HFF-Myc (cell line): ENCODE measurements around the gene STRA8.
A peak's percentile ranks its signal among the peaks of the same experiment; 100 is the strongest.

Source experiments
- DNase-seq: peaks from one replicate; pipeline ENCODE4 v3.0.0-alpha.2; 2011; ENCODE audit warnings: low read depth; ENCODE audit errors: extremely low read depth
- H3K4me3 ChIP-seq: replicated peaks from 2 replicates; pipeline ENCODE4 v1.5.1; 2011; ENCODE audit warnings: low read depth, mild to moderate bottlenecking, control low read depth, low read length
- TF ChIP-seq, protein P1 (sequence below): IDR thresholded peaks from 2 replicates; pipeline ENCODE4 v1.5.1; 2012; ENCODE audit warnings: mild to moderate bottlenecking, low read depth, low read length, control low read depth; ENCODE audit errors: missing control alignments

Gene STRA8

DNA sequence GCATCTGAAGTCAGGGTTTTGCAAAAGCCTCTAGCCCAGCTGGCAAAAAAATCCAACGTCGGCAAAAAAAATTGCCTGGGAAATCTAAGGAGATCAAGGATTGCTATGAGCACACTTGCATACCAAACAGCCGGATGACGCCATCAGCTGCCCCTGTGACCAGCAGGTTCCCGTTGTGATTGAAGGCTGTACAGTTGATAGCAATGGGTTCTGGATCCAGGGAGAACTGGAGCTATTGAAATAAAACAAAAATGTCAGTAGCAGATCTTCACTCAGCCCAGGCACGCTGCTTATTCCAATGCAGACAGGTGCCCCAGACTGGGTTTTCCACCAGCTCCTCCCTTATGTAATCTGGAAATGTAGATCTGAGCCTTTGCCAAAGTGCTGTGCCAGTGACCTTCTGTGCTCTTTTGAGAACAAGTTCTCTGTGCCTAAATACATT is 44.4 kb upstream of the STRA8 start:
- TF ChIP-seq, protein P1, sequence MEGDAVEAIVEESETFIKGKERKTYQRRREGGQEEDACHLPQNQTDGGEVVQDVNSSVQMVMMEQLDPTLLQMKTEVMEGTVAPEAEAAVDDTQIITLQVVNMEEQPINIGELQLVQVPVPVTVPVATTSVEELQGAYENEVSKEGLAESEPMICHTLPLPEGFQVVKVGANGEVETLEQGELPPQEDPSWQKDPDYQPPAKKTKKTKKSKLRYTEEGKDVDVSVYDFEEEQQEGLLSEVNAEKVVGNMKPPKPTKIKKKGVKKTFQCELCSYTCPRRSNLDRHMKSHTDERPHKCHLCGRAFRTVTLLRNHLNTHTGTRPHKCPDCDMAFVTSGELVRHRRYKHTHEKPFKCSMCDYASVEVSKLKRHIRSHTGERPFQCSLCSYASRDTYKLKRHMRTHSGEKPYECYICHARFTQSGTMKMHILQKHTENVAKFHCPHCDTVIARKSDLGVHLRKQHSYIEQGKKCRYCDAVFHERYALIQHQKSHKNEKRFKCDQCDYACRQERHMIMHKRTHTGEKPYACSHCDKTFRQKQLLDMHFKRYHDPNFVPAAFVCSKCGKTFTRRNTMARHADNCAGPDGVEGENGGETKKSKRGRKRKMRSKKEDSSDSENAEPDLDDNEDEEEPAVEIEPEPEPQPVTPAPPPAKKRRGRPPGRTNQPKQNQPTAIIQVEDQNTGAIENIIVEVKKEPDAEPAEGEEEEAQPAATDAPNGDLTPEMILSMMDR: no peak
- no peak for DNase-seq
- H3K4me3 ChIP-seq: no peak overlapping the region

DNA sequence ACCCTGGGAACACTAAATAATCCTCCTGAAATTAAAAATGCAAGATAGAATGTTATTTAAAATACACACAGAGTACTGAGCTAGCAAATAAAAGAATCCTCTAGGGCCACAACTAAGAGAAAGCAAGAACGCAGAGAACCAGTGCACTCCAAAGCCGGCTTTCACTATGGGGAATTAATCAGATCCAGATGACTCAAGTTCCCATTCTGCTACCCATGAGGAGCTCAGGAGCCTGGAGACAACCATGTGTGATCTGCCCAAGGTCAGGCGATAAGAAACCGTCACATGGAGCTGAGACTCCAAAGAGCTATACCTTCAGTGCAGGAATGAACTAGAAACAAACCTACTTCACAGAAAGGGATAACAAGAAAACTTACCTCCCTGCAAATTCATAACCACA is 43.7 kb upstream of the STRA8 start:
- H3K4me3 ChIP-seq: no peak overlapping the region
- peak; percentile 68 for DNase-seq
- TF ChIP-seq, protein P1: no peak

DNA sequence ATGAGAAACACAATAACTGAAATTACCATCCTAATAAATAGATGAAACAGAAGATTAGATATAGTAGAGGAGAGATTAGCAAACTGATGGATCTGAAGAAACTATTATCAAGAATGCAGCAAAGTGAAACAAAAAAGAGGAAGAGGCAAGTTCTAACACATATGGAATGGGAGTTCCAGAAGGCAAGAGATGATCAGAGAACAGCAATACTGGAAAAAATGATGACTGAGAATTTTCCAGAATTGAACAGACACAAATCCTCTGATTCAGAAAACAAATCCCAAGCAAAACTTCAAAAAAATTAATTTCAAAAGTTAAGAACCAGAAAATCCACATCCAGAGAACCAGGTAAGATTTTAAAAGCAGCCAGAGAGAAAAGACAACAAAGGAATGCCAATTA is 42.9 kb upstream of the STRA8 start:
- no peak for DNase-seq
- TF ChIP-seq, protein P1: no peak
- H3K4me3 ChIP-seq: no peak overlapping the region

DNA sequence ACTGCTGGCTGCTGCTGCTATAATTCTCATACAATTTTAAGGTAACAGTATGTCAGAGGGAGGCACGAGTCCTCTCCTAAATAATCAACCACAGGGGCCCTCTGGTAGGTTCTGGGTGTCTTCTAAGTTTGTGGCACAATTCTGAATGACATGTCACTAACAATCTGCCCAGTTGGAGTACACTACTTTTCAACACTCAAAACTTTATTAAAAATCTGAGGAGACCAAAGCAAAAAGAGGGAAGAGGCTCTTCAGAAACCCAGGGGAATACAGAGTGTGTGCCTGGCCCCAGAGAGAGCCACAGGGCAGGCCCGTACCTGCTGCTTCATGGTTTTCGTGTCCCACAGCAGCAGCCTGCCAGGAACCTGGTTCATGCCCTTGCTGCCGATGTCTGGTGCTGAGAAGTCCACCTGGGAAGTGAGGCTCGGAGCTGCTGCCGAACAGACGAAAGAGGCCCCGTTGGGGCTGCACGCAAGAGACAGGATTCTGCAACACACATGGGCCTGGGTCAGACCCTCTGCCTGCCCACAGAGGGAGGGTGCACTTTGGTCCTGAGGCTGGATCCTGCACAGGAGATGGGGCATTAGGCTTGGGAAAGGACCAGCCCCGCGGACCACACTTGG is 40.6 kb upstream of the STRA8 start:
- DNase-seq: no peak
- TF ChIP-seq, protein P1: no peak
- no peak overlapping the region for H3K4me3 ChIP-seq

DNA sequence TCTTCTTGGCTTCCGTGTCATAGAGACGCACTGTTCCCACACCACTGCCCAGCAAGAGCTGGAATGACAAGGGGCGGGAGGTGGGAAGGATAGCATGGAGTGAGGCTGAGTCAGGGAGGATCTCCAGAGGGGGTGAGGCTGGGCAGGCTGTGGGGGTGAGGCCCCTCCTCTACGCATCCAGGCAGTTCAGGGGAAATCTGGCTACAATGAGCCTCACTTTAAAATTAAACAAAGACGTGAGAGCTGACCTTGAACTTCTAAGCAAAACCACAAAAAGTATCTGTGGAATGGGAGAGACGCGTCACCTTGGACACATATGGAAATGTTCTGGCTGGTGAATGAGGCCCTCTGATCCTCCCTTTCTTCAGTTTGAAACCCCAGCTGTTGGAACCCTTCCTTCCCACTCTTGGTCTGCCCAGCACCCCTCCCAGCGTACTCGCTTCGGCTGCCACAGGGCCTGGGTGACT is 40.0 kb upstream of the STRA8 start:
- H3K4me3 ChIP-seq: no peak overlapping the region
- peak; percentile 97 for DNase-seq
- TF ChIP-seq, protein P1: no peak

DNA sequence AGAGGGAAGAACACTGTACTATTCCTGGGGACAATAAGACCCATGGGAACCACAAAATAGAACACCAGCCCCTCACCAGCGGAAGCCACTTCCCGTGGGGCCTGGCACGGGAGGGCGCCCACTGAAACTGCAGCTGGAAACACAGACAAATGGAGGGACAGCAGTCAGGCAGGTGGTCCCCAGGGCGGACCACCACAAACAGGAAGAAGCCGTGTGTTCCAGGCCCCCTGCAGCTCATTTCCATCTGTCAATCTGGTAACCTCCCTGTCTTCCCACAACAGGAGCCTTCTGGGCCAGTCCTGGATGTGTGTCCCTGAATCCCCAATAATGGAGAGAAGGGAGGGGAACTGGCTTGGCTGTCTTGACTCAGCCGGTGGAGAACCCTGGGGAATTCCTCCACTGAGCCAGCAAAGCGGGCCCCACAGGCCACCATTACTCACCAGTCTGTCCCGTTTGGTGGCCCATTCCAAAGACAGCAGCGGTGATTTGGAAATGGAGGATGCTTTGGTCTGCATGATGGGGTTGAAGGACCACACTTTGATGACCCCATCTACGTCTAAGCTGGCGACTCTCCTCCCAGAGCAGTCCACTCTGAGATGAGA is 39.0 kb upstream of the STRA8 start:
- H3K4me3 ChIP-seq: no peak overlapping the region
- TF ChIP-seq, protein P1: no peak
- no peak for DNase-seq
